Fibroblast of skin of right quadriceps (primary cell): Measurements from ENCODE around the gene PLCL2.

ENCODE experiments used
- DNase-seq: peaks from one replicate; pipeline ENCODE4 v3.0.0-alpha.2; 2013

Gene PLCL2

DNA sequence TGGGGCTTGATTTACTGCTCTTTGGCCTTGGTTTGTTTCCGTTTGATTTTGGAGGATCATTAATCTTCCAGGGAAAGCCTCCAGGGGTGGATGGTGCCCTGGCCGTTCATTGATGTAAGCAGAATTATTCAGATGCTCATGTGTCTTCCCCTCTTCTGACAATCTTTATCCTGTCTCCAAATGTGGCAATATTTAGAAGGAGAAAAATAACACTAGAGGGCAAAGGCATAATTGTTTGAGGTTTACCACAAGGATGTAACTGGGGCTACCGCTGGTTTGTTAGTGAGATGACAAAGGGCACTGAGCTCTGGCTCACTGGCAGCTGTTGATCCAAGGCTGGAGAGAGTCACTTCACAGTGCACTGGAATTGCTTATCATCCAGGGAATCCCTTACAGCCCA, 18.2 kb upstream of the PLCL2 start:
- peak; percentile 76 for DNase-seq

DNA sequence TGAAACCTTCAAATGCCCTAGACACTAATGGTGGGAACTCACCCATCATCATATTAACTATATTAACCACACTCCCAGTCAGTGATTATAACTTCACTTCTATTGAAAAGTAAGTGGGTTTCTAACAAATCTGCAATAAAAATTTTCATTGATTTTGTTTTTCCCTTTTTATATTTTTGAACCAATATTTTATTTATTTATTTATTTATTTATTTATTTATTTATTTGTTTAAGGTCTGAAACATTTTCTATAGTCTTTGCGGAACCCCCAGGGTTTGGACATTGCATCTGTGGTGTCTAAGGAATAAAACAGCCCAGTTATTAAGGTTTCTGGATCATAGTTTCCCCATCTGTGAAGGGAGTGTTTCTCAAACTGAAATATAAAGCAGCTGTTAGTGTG, 16.2 kb upstream of the PLCL2 start:
- DNase-seq: no peak

DNA sequence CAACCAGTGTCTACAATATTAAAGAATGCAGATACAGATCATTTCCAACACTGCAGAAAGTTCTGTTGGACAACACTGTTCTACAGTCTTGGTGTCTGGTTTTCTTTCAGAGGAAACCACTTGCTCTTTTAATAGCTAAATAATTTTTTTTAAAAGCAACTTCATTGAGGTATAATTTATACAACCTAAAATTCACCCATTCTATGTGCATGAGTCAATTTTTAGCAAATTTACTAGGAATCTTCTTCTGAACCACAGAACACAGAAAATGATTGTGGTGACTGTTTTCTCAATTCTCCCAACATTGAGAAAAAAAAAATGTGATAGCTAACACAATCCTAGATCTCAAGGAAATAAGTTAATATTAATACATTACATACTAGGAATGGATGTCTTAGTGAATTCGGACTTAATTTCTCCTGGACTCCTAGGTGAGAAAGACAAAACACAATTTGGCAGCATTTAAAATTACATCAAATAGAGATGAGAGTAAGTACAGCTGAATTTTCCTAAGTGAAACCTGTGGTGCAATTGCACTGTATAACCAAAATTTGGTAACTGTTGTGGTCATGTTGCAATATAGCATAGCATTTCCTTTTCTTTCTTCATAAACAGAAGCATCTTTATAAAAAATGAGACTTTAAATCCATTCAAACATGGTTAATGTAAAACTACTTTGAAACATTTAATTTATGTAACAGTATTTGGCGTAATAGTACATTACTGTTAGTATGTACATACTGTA, 15.3 kb upstream of the PLCL2 start:
- DNase-seq: peak; percentile 50

DNA sequence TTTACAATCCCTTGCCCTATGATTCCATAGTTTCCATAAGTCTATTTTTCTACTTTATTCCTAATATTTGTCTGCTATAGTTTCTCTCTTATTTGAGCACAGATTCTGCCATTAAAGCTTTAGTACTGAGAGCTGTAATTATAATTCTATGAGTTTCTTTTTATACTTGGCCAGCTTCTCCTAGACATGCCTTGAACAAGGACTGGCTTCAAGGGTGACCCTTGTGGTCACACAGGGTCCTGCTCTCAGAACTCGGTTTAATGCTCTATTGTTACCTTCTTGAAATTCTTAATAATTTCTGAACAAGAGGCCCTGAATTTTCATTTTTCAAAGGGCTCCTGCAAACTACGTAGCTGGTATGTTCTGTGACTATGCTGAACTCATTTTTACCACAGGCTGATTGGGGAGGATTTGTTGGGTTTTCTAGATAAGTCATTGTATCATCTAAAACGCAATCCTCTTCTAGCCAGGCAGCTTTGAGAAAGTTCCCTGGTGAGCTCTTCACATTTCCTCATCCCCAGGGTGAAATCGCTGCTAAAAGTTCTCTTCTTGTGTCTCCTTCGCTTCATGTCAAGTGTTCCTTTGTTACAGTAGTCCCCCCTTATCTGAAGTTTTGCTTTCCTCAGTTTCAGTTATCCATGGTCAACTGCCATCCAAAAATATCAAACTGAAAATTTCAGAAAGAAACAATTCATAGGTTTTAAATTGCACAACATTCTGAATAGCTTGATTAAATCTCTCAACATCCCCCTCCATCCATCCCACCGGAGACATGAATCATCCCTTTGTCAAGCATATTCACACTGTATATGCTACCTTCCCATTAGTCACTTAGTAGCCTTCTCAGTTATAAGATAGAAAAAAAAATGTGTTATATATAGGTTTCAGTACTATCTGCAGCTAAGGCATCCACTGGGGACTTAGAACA, 12.6 kb upstream of the PLCL2 start:
- DNase-seq: peak; percentile 75

DNA sequence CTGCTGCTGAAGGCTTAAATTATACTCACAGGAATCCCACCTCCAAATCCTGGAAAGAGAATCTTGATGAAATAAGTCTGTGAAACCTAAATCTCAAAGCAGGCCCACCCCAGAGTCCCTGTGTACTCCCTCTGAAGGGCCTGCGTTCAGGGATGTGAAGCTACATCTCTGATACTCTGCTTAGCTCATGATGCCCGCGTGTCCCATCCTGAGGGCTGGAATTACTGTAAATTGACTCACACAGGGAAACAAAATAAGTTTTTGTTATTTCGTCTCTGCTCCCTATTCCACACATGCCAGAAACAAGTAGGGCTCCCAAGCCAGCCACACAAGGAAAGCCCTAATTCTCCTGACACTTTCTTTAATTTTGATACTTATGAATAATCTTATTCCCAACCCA, 10.9 kb upstream of the PLCL2 start:
- no peak for DNase-seq

DNA sequence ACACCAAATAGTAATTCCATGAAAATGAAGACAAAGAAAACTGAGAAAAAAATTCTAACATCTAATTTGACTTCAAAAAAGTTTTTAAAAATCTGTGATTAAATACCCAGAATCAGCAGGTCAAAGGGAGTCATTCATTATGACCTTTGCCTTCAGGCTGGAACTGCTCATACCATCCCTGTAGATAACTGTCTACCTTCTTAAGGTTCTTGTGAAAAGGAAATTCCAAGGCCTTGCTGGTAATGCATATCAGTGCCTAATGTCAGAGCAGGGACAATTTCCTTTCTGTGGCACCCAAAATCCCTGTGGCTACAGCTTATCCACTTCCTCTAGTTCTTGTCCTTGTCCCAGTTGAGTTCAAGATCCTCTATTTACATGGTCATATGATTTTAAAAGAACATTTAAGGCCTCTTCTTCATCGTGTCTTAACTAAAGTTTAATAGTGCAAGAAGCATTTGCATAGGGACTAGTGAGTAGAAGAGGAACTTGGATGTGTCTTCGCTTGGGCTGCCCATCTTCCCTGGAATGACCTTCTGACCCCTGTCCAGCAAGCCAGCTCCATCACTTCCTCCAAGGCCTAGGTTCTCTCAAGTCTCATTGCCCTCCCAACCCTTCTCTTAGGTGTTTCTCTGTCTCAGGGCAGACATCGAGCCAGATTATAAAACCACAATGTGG, 8.7 kb upstream of the PLCL2 start:
- DNase-seq: no peak

DNA sequence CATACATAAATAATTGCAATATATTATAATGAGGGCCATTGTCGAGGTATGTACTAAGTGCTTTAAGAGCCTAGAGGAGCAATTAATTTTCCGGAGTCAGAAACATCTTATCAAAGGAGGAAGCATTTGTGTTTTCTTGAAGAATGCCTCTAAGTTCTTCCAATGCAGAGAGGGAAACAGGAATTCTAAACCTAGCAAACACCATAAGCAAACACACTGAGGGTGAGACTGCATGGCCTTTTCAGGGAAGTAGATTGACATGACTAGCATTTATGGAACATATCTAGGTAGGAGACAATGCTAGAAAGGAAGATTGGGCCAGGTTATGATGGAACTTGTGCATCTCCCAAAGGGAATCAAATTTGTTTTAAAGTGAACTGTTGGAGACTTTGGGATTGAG, 7.2 kb upstream of the PLCL2 start:
- no peak for DNase-seq

DNA sequence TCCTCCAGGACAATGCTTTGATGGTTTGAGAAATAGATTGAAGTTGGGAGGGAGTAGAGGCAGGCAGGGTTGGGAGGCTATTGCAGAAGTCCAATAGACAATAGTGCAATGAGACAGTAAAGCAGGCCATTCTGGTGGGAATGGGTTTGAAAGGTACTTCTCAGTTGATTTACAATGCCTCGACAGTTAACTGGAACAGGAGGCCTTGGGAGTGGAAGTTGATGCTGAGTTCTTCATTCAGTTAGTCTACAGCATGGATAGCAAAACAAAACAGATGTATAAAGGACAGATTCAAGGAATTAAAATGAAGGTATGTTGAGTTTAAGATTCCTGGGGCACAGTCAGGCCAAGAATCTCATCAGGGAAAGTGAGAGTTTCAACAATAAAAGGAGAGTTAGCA, 6.8 kb upstream of the PLCL2 start:
- no peak for DNase-seq

DNA sequence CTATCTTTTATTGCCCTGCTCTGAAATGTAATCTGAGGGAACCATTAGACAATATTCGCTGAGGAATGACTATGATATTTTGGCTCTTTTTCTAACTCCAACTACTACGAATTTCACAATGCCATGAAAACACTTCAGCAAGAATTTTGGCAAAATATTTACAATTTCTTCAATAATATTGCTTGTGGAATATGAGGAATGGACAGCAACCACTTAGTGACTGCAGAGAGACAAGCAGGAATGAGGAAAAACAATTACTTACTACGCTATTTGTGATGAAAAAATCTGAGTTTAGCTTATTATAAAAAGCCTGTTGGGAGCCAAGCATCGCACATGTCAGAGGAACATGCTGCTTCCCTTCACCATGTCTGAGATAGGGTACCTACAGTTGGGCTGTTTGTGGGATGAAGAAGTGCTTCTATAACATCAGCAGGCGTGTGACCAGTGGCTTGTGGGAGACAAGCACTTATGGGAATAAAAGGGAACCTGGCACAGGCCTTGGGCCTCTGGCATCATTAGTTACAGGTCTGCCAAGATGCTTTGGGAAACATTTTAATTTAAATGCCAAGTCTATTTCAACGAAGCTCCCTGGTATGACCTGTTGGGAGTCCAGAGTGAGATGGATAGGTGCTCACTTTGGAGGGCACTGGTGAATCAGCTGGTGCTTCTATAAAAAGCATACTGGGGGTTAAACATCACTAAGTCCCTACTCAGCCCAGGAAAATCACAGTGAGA, 2.7 kb upstream of the PLCL2 start:
- DNase-seq: no peak

DNA sequence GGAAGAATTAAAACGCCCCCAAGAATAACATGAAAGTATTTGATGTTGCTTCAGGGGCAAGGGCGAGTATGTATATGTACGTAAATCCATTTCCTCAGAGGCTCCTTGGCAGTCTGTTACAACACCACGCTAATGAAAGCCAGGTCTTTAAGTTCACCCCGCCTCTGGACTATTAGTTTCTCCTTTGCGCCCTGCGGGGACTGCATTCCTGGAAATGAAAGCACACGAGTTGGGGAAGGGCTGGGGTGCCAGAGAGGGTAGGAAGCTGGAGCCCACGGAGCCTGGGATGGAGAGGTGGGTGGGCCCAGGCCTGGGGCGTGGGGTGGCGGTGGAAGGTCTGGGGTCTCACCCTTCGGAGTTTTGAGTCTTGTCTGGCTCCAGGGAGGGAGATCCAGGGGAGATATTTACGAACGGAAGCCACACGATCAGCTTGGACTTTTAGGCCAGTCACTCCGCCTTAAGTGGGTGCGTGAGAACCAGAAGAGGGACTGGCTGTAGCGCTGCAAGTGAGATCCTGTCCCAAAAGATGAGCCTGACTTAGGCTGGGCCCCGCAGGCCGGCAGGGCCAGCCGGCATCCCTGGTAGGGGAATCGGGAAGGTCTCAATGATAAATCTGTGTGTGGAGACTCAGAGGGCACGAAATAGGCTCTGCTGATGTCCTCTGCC, 1.6 kb upstream of the PLCL2 start:
- DNase-seq: peak; percentile 75

DNA sequence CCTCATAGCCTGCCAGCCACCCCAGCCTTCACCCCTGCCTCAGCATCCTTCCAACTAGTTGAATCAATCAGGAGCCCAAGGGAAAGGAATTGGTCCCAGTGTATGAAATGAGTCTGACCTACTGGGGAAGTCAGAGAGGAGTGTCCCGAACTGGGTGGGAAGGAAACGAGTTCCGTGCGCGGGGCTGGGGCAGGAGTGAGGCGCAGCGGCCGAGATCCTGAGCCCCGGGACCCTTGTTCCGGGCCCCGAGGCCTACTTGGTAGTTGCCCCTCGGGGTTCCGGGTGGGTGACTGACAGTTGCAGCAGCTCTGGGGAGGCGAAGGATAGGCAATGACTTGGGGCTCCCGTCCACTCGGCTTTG, 1.1 kb upstream of the PLCL2 start:
- no peak for DNase-seq

DNA sequence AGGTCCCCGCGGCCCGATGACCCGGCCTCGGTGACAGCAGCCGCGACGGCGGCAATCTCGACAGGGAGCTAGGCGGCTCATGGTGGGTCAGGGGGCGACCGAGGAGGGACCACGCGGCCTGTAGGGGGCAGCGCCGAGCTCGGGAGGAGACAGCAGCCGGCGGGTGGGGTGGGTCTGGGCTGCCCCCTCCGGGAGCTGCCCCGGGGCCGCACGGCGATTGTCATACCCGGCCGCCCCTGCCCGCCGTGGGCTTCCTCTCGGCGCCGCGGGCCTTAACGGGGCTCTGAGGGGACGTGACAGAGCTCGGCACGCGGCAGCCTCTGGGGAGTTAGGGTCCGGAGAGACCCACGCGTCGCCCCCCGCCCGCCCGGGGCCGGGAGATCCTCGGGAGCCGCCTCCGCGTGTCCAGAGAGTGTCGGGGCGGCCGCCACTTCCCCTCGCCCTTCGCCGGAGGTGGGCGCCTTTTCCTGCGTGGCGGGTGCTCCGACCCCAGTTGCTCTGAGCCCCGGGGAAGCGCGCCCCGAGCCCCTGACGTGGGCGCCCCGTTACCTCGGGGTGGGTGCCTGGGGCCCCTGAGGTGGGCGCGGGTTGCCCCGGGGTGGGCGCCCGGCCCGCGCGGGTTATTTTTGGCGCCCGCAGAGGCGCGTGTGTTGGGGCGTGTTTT, 539 bp upstream of the PLCL2 start:
- DNase-seq: peak; percentile 53

DNA sequence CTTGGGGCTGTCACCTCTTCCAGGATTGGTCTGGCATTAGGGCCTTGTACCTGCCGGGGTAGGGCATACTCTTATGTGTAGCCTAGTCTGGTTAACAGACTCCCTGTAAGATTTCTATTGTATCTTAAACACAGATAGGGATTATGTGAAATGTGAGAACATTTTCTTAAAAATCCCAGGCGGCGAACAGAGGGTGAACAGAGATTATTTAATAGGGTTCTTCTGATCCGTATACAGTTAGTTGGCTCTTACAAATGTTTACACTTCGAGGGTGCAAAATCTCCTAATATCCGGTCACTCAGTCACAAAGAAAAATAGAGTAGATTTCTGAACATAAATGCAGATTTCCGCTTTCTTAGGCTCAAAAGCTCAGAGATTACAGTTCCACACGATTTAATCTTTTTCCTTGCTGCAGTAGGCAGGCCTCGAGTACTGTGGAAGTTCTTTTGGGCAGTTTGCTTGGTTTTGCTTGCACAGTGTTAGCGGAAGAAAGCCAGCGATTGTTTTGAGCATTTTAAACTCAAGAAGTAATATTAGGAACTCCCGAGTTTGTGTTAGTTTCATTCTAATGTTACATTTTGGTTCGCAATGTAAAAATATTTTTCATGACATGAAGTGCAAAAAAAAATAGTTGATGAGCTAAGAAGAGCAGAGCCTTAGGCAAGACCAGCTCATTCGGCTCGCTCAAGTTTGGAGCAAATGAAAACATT, 993 bp downstream of the PLCL2 start:
- no peak for DNase-seq

DNA sequence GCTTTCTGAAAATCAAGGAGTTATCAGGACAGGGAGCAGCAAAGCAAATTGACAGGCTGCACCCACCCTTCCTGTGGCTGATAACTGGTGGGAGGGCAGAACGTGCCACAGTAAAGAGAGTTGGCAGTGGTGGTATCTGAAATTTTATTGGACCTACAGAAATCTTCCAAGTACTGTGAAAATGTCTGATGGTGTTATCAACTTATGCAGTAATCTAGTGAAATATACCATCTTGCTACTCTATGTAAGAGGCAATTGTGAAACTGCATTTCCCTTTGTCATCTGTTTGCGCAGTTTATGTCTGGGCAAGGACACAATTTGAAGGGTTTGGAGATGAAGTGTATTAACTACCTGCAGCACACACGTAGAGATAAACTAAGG, 1.5 kb downstream of the PLCL2 start:
- DNase-seq: no peak

DNA sequence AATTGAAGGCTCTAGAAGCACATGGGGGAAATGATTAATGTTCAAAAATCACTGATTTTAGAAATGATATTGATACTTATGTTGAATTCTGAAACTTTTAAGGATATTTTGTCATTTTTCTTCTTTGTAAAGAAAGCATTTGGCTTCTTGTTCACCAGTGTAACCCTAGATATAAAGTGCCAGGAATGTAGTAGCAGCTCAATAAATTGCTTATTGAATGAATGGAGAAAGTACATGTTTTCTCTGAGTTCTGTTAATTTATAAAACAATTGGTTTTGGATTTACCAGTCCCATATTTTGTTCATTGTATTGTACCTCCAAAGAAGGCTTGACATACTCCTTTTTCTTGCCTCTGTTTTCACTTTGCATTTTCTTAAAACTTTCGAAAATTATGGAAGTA, 2.4 kb downstream of the PLCL2 start:
- no peak for DNase-seq

DNA sequence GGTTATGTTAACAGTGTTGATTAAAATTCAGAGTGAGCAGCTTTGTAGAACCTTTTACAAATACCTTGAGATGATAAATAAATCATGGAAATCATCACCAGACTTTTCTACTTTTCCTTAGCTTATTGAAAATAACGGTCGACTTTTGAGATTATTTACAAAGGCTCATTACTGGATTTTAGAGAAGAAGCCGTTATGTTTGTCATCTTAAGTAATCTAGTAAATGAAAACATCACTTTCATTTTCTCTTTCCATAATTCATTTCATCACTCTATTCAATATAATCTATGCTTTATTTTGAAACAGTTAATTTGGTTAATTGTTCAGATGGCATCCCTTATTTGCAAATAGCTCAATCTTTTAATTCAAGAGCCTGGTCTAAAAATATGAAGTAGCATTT, 3.6 kb downstream of the PLCL2 start:
- DNase-seq: no peak

DNA sequence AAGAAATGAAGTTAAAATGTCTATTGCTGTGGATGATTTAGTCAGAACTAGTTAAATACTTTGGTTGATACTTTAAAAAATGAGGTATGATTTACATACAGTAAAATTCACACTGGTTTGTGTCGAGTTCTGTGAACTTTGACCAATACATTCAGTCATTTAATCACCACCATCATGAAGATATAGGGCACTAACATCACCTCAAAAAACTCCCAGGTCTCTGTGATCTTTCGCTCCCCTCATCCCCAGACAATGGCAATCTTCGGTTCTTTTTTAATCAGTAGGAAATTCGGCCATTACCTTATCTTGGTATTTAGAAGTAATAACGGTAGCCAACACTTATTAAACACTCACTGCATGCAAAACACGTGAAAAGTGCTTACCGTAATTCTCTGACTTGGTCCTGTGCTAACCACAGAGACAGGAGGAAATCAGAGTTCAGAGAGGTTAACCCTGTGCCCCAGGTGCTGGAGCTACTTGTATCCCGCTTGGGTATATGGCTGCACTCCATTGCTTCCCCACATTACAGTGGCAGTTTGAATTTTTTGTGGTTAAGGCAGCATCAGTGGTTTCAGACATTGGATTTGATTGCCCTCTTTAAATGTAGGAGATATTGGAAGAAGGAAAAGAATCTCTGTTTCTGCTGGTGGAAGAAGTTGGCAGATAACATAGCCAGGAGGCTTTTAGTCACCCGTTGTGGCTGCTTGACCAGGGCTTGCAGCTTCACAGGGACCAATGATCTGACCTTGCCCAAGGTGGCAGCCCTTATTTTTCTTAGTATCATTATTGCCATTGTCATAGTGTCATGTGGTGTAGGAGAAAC, 4.2 kb downstream of the PLCL2 start:
- DNase-seq: no peak

DNA sequence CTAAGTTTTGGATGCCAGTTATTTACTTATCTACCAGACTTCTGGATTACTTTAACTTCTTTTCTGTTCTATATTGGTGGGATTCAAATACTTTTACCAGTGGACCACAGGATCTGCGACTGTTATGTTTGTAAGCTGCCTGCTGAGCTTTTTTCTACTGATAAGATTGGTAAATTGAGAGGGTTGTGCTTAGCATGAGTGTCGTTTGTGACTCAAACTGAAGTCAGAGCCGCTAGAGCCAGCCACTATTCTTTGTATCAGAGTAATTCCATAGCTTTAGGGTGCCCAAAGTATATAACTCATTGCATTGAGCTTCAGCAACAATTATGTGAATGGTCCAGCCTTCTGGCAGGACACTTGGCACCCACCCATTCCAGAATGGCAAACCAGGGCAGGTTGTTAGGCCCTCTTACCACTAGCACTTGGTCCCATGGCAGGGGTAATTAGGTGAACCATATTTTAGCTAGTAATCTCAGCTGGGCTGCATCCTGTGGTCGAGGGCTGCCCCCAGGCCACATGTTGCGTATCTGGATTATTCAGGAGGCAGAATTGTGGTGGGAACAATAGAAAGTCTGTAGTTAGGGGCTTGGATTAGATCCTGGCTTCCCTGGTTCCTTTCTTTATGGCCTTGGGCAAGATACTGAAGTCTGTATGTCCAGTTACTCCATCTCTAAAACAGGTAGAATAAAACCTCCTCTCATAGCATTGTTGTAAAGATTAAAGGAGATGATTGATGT, 6.0 kb downstream of the PLCL2 start:
- DNase-seq: no peak

DNA sequence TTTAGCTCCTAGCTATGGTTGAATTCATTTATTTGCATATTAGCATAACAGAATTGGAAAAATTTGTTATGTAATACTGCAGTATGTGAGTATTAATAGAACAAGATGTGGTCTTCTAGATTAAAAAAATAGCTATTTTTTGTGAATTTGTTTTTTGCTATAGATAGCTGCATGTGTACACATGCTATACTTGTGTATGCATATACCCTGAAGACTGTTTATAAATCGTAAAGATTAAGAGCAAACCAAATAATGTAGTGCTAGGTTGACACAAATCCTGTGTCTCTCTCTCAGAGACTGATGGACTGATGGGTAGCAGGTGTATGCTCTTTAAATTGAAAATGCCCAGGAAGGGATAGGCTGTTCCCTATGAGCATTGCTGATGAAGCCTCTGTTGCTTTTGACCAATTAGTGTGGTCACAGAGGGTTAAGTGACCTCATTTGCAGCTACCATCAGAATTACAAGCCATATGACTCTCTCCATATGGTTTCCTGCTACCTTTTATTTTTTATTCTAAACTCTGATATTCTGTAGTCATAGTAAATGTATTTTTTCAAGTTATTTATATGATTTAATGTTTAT, 9.0 kb downstream of the PLCL2 start:
- no peak for DNase-seq
